HG02970 (cell line): Measurements from ENCODE around the gene WEE1.
"Not testable (repeated sequence)": the region's sequence is repeated elsewhere in the genome, so short reads cannot be mapped to it uniquely, and the experiment has no call there.

Experiments
- ATAC-seq: cut with Tn5 transposase; IDR thresholded peaks from one replicate; pipeline ENCODE4 v1.9.1; 2021; ENCODE audit warnings: mild to moderate bottlenecking, moderate library complexity, moderate number of reproducible peaks; ENCODE audit not compliant: unreplicated experiment, low FRiP score

The WEE1 gene

GRCh38 chr11:9590717-9591116, 17.2 kb downstream of the WEE1 start:
- no peak for ATAC-seq

DNA sequence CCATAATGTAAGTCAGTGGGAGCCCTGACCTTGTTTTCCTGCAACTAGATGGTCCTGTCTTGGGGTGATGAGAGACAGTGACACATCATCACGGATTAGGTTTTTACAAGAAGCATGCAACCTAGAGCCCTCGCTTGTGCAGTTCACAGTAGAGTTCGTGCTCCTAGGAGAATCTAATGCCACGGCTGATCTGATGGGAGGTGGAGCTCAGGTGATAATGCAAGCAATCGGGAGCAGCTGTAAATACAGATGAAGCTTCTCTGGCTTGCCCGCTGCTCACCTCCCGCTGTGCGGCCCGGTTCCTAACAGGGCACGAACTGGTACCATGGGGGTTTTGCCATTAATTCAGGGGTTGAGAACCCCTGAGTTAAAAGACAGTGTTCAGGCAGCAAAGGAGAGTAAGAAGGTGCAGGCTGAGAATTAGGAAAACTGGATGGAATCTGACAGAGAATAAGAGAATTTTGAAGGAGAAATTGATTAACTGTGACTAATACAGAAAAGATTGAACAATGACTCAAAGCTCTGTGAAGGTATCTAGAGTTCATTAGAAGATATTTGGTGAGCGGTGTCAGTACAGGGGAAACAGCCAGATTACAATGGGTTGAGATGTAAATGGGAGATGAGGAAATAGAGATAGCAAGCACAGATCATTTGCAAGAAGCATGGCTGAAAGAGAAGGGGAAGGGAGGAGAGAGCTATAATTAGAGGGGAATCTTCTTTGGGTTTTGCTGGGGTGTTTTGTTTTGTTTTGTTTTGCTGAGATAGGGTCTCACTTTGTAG, 21.0 kb downstream of the WEE1 start:
- ATAC-seq, result no peak

GRCh38 chr11:9596926-9597464, 23.5 kb downstream of the WEE1 start:
- no peak for ATAC-seq

- no peak for ATAC-seq
These were observed 26.7 kb downstream of the WEE1 start for GRCh38 chr11:9600166-9600565.

DNA sequence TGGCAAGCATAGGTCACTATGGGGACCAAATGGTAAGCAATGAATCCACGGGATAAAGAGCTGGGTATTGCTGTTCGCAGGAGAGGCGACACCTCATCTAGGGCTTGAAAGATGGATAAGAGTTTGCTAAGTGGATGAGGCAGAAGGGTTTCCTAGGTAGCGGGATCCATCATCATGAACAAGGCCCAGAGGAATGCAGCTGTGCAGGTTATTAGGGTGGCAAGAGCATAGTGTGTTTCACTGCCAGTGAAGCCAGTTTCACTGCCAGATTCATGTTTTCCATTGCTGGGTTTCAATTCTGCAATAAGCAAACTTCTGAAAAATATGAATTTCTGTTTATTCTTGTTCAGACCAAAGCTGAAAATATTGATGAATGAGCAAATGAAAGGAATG, 27.2 kb downstream of the WEE1 start:
- peak; percentile 28 for ATAC-seq

- ATAC-seq, result peak; percentile 76
These were observed 27.8 kb downstream of the WEE1 start for GRCh38 chr11:9601037-9601875.

DNA sequence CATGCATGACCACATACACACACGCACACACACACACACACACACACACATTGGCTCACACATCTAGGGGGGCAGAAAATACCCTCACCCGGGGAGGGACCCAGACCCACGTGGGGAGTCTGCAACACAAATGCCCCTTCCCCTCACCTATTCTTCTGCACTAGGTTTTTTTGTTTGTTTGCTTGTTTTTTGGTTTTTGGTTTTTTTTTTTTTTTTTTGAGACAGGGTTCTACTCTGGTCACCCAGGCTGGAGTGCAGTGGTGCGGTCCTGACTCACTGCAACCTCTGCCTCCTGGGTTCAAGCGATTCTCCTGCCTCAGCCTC, 28.4 kb downstream of the WEE1 start:
- ATAC-seq, result no peak

- ATAC-seq, result not testable (repeated sequence)
These were observed 29.7 kb downstream of the WEE1 start for GRCh38 chr11:9603214-9603613.

DNA sequence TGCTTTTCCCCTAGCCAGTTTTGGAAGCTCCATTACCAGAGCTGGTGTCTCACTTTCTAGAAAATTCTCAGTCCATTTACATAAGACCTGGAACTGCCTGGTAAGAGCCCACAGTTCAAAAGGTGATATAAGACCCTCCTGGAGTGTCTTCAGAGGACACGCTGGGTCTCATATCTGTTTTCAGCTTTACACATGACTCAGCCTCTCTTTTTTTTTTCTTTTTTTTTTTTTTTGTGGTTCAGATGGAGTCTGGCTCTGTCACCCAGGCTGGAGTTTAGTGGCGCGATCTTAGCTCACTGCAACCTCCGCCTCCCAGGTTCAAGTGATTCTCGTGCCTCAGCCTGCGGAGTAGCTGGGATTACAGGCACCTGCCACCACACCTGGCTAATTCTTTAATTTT, 30.7 kb downstream of the WEE1 start:
- ATAC-seq, result no peak

DNA sequence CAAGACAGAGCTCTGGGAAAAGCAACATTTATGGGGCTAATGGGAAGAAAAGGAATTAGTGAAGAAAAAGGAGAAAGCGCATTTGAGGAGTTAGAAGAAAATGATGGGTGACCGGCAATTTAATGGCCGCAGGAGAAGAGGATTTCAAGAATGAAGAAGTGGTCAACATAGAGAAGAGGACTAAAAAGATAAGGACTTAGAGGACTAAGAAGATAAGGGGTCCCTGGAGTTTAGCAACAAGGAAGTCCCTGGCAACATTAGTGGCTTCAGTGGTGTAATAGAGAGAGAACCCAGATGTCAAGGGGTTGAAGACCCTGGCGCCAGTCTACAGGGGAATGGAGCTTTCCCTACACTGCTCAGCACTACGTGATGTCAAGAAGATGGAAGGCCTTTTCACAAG, 32.3 kb downstream of the WEE1 start:
- ATAC-seq, result no peak

GRCh38 chr11:9606809-9607510, 33.5 kb downstream of the WEE1 start:
- no peak for ATAC-seq

- ATAC-seq, result no peak
These were observed 34.0 kb downstream of the WEE1 start for GRCh38 chr11:9607511-9607899.

DNA sequence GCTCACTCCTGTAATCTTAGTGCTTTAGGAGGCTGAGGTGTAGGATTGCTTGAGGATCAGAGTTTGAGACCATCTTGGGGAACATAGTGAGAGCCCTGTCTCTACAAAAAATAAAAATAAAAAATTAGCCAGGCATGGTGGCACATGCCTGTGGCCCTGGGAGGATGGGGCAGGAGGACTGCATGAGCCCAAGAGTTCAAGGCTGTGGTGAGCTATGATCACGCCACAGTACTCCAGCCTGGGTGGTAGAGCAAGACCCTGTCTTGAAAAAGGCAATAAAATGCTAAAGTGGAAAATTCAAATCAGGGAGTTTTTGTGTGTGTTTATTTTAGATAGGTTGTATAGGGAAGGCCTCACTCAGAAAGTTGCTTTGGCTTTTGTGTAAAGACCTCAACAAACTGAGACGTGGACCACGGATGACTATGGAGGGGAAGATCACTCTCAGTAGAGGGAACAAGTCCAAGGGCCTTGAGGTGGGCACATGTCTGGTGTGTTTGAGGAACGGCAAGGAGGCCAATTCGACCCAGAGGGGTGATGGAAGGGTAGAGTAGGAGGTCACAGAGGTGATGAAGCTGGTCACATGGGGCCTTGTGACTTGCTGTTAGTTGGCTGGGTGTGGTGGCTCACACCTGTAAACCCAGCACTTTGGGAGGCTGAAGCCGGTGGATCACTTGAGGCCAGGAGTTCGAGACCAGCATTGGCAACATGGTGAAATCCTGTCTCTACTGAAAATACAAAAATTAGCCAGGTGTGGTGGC, 35.7 kb downstream of the WEE1 start:
- no peak for ATAC-seq

DNA sequence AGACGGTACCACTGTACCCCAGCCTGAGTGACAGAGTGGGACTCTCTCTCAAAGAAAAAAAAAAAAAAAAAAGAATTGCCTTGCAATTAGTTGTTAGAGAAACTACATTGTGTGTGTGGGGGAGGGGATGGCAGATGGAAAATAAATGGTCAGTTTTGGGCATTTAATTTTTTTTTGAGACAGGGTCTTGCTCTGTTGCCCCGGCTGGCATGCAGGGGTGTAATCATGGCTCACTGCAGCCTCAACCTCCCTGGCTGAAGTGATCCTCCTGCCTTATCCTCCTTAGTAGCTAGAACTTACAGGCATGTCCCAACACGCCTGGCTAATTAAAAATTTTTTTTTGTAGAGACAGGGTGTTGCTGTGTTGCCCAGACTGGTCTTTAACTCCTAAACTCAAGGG, 36.4 kb downstream of the WEE1 start:
- no peak for ATAC-seq

DNA sequence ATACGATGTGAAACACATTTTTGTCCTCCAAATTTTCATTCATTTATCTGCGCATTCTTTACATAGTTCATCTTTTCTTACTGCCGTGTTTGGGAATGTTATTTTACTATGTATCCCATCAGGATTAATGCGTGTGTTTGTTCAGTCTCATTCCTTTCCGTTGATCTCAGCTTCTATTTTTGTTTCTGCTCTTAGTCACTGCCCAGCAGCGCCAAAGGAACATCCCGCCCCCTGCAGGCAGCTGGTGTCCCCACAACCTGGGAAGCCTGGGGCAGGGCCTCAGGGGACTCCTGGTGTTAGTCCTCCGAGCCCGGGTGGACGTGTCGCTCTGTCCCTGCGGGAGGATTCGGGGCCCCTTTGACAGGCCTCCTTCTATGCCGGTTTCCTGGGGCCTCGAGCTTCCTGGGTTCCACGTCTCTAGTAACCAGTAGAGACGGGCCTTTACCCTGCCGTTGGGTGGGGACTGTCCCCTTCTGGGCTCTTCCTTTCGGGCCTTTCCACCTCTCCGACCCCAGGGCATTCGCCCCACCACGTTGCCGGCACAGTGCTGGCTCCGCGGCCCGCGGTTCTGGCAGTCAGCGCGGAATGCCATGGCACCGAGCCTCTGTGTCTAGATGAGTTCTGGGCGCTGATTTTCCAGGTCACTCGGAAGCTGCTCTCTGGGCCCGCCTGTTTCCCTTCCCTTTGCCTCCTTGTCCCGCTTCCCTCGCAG, 39.8 kb downstream of the WEE1 start:
- peak; percentile 35 for ATAC-seq

DNA sequence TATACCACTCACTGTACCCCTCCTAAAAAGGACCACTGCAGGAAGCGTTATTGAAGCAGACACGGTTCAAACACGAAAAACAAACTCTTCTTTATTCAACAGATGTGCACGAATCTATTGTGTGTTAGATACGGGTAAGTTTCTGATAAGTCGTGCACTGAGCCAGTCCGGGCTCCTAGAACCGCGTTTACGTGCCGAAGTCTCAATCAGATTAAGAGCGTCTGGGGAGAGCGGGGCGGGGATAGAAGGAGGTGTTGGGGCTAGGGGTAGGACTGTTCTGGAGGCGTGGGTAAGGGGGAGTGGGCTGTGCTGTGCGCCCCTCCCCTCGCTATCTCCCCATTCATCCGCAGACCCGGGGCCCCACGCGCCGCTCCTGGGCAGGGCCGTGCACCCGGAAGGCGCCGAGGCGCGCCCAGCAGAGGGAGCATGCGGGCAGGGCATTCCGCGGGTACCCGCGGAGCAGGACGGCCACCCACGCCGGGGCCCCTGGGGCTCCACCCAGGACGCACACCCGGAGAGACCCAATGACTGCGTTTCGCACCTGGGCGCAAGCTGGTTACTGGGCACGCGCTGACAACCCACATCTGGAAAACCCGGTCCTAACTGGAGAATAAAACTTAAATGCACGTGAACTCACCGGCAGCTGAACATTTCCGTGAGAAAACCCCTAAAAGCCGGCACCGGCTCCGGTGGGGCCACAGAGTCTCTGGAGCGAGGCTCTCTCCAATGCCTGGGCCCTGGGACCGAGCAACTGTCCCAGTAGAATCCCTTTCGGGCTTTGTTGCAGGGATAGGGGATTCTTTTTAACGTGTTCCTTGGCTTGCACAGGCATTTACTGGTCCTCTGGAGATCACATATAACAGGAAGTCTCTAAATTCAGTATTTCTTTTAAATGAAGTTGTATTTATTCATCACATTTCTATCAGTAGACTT, 40.6 kb downstream of the WEE1 start:
- peak; percentile 81 for ATAC-seq

DNA sequence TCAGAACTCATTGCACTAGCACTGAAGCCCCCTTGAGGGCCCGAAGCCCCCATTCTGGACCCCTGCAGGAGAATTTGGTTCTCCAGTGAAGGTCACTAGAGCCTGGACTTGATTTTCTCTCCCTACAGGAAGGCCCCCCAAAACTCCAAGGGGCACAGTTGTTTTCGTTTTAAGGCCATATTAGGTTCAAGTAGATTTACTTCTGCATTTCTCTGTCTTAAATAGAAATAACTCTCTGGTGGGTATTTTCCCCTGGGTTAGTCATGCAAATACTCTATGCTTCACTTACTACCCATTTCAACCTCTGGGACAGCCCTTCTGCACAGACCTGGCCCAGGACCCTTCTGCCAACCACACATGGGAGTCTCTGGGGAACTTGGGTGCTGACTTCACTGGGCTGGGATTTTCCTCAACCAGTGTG, 41.6 kb downstream of the WEE1 start:
- ATAC-seq, result peak; percentile 36

DNA sequence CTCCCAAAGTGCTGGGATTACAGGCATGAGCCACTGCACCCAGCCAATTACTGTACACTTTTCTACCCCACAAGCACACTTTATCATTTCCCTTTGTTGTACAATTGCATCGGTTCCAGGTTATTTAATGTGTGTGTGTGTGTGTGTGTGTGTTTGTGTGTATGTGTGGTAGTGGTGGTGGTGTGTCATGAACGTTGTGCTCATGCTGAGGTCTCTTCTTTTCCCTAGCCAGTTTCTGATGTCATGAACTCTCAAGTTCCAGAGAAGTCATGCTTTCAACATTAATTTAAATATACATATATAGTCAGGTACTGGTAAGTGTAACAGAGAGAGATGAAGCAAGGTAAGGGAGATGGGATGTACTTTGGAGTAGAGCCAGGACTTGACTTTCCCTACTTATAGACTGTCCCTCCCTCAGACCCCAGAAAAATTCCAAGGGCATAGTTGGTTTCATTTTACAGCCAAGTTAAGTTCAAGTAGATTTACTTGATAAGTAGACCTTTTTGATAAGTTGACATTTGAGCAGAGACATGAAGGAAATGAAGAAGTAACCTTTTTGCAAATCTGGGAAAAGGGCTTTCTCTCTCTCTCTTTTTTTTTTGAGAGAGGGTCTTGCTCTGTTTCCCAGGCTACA, 42.7 kb downstream of the WEE1 start:
- no peak for ATAC-seq
